Measurements from ENCODE around the gene ABCC1.
A peak's percentile ranks its signal among the peaks of the same experiment; 100 is the strongest.

Gene ABCC1

DNA sequence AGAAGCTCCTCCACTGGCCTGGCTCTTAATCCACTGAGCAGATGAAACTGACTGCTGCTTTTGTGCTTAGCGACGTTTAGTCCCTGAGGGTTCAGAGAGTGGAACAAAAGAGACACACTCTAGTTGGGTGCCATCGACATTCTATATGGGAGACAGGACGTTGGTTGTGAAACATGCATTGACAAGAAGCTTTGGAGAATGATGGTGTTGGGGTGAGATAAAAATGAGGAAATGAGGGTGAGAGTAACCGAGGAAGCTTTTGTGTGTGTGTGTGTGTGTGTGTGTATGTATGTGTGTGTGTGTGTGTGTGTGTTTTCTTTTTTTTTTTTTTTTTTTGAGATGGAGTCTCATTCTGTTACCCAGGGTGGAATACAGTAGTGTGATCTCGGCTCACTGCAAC lies 89.5 kb downstream of the ABCC1 start:
- Histone ChIP-seq H3K9me3 (ENCODE audit: insufficient read depth, low read length) (no peaks in the 10 kb centered on the region), H3K36me3 (ENCODE audit: insufficient read depth, insufficient read length, low read length) (peaks cover 73% of the 10 kb centered on the region), H3K4me3 (ENCODE audit: insufficient read length, low read depth) (no peak overlapping the region), H3K27me3 (ENCODE audit: insufficient read depth, insufficient read length) (no peaks in the 10 kb centered on the region), H3K9ac (ENCODE audit: insufficient read length, low read depth) (no peak overlapping the region), H3K4me1 (ENCODE audit: insufficient read depth, insufficient read length) (peaks cover 3% of the 10 kb centered on the region)
- TF ChIP-seq SUZ12 (IDR thresholded peaks at IDR 0.05; ENCODE audit: extremely low read depth, insufficient read depth, insufficient read length) (no peak), YY1 (IDR thresholded peaks at IDR 0.05; ENCODE audit: insufficient read depth, insufficient read length) (no peak), ZNF274 (IDR thresholded peaks at IDR 0.05; ENCODE audit: low read depth, low read length) (no peak)
- no peak for DNase-seq (ENCODE audit: low read depth, low spot score)

DNA sequence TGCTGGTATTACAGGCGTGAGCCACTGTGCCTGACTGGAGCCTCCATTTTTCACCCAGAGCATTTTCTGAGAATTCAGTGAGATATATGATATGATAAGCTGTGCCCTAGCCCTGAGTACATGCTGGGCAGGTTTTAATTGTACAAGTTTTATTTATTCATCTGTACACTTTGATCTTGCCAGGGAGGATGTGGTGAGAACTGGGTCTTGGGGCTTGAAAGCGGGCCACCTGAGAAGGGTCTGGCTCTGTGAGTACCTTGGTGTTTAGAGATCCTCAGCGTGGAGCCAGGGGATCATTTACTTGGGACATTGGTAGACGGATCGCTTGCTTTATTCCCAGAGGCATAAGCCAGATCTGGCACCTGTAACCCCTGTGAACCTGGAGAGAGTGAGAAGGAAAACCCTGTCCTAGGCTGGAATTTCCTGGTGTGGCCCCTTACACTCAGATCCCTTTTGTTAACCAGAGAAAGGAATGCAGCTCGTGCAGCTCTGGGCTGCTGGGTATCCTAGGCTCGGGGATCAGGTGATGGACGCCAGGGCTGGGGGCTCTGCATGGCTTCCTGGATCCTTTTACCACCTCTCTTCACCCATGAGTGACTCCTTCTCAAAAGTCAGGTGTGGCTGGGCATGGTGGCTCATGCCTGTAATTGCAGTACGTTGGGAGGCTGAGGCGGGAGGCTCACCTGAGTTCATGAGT lies 91.9 kb downstream of the ABCC1 start:
- H3K4me1 ChIP-seq (ENCODE audit: insufficient read depth, insufficient read length), result peaks cover 3% of the 10 kb centered on the region
- no peak for TF ChIP-seq SUZ12 (IDR thresholded peaks at IDR 0.05; ENCODE audit: extremely low read depth, insufficient read depth, insufficient read length)
- H3K27me3 ChIP-seq (ENCODE audit: insufficient read depth, insufficient read length), result no peaks in the 10 kb centered on the region
- no peak overlapping the region for H3K4me3 ChIP-seq (ENCODE audit: insufficient read length, low read depth)
- DNase-seq (ENCODE audit: low read depth, low spot score), result peak; percentile 66
- no peaks in the 10 kb centered on the region for H3K9me3 ChIP-seq (ENCODE audit: insufficient read depth, low read length)
- H3K9ac ChIP-seq (ENCODE audit: insufficient read length, low read depth), result peak overlapping the region; percentile 5
- peaks cover 74% of the 10 kb centered on the region for H3K36me3 ChIP-seq (ENCODE audit: insufficient read depth, insufficient read length, low read length)

DNA sequence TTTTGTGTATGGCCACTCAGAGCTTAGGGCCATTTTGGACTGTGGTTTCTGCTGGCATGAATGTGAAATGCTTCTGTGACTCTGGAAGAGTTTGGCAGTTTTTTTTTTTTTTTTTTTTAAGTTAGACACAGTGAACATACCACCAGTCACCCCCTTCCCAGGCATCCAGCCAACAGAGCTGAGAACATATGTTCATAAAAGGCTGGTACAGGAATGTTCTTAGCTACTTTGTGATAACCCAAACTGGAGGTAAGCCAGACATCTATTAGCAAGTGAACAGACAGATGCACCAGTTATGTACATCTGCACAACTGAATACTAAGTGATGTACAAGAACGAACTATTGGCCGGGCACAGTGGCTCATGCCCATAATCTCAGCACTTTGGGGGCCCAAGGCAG lies 92.7 kb downstream of the ABCC1 start:
- H3K27me3 ChIP-seq (ENCODE audit: insufficient read depth, insufficient read length), result no peaks in the 10 kb centered on the region
- DNase-seq (ENCODE audit: low read depth, low spot score), result no peak
- H3K36me3 ChIP-seq (ENCODE audit: insufficient read depth, insufficient read length, low read length), result peaks cover 75% of the 10 kb centered on the region

DNA sequence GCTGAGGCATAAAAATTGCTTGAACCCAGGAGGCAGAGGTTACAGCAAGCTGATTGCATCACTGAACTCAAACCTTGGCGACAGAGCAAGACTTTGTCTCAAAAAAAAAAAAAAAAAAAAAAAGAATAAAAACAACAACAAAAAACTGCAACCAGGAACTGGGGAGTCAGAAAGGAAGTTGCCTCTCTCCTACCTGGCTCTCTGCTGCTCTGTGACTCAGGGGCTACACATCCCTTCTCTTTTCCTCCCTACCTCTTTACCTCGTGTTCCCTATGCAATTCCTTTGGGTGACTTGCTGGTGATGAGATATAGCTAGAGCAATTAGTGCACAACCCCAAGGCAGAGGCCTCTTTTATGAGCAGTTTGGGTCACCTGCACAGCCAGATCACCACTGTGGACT lies 95.9 kb downstream of the ABCC1 start:
- no peak for DNase-seq (ENCODE audit: low read depth, low spot score)
- no peak overlapping the region for H3K4me3 ChIP-seq (ENCODE audit: insufficient read length, low read depth)
- TF ChIP-seq YY1 (IDR thresholded peaks at IDR 0.05; ENCODE audit: insufficient read depth, insufficient read length), result no peak
- TF ChIP-seq SUZ12 (IDR thresholded peaks at IDR 0.05; ENCODE audit: extremely low read depth, insufficient read depth, insufficient read length), result no peak
- TF ChIP-seq ZNF274 (IDR thresholded peaks at IDR 0.05; ENCODE audit: low read depth, low read length), result no peak
- H3K36me3 ChIP-seq (ENCODE audit: insufficient read depth, insufficient read length, low read length), result peaks cover 85% of the 10 kb centered on the region
- no peaks in the 10 kb centered on the region for H3K27me3 ChIP-seq (ENCODE audit: insufficient read depth, insufficient read length)
- H3K4me1 ChIP-seq (ENCODE audit: insufficient read depth, insufficient read length), result peaks cover 3% of the 10 kb centered on the region
- H3K9me3 ChIP-seq (ENCODE audit: insufficient read depth, low read length), result no peaks in the 10 kb centered on the region
- H3K9ac ChIP-seq (ENCODE audit: insufficient read length, low read depth), result no peak overlapping the region

More for the DNA sequence above, 92.7 kb downstream of the ABCC1 start:
- H3K9me3 ChIP-seq (ENCODE audit: insufficient read depth, low read length), result no peaks in the 10 kb centered on the region
- no peak overlapping the region for H3K9ac ChIP-seq (ENCODE audit: insufficient read length, low read depth)
- H3K4me3 ChIP-seq (ENCODE audit: insufficient read length, low read depth), result no peak overlapping the region
- no peak for TF ChIP-seq SUZ12 (IDR thresholded peaks at IDR 0.05; ENCODE audit: extremely low read depth, insufficient read depth, insufficient read length)
- TF ChIP-seq YY1 (IDR thresholded peaks at IDR 0.05; ENCODE audit: insufficient read depth, insufficient read length), result no peak
- TF ChIP-seq ZNF274 (IDR thresholded peaks at IDR 0.05; ENCODE audit: low read depth, low read length), result no peak
- peaks cover 3% of the 10 kb centered on the region for H3K4me1 ChIP-seq (ENCODE audit: insufficient read depth, insufficient read length)

DNA sequence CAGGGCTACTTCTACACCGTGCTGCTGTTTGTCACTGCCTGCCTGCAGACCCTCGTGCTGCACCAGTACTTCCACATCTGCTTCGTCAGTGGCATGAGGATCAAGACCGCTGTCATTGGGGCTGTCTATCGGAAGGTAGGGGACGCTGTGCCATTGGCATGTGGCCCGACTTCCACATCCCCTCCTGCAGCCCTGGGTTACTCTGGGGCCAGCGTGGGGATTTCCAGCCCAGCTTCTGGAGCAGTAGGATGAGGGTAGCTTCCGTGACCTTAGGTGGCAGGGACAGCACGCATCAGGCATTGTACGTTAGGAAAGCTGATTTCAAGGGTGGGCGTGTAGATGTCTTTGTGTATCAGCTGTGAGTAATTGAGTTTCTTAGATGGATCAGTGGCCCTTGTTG lies 96.5 kb downstream of the ABCC1 start:
- Histone ChIP-seq H3K4me3 (ENCODE audit: insufficient read length, low read depth) (no peak overlapping the region), H3K4me1 (ENCODE audit: insufficient read depth, insufficient read length) (peaks cover 3% of the 10 kb centered on the region), H3K27me3 (ENCODE audit: insufficient read depth, insufficient read length) (no peaks in the 10 kb centered on the region), H3K36me3 (ENCODE audit: insufficient read depth, insufficient read length, low read length) (peaks cover 83% of the 10 kb centered on the region), H3K9me3 (ENCODE audit: insufficient read depth, low read length) (no peaks in the 10 kb centered on the region), H3K9ac (ENCODE audit: insufficient read length, low read depth) (no peak overlapping the region)
- no peak for TF ChIP-seq YY1 (IDR thresholded peaks at IDR 0.05; ENCODE audit: insufficient read depth, insufficient read length)
- no peak for TF ChIP-seq ZNF274 (IDR thresholded peaks at IDR 0.05; ENCODE audit: low read depth, low read length)
- no peak for TF ChIP-seq SUZ12 (IDR thresholded peaks at IDR 0.05; ENCODE audit: extremely low read depth, insufficient read depth, insufficient read length)
- peak; percentile 66 for DNase-seq (ENCODE audit: low read depth, low spot score)

DNA sequence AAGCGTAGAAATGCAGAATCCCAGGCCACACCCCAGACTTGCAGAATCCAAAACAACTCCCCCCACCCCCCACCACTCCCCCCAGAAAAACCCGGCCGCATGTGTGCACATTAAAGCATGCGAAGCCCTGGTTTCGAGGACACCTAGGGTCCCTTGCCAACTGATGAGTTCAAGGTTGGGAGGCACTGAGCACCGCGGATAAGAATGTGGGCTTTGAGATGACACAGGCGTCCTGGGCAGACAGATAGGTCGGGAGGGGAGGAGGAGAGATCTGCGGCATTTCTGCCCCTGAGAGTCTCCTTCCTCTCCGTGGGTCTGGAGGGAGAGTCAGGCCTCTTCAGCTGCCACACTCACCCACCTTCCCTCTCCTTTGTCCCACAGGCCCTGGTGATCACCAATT lies 98.3 kb downstream of the ABCC1 start:
- Histone ChIP-seq H3K9me3 (ENCODE audit: insufficient read depth, low read length) (no peaks in the 10 kb centered on the region), H3K36me3 (ENCODE audit: insufficient read depth, insufficient read length, low read length) (peaks cover 80% of the 10 kb centered on the region), H3K27me3 (ENCODE audit: insufficient read depth, insufficient read length) (no peaks in the 10 kb centered on the region), H3K4me3 (ENCODE audit: insufficient read length, low read depth) (no peak overlapping the region), H3K4me1 (ENCODE audit: insufficient read depth, insufficient read length) (no peaks in the 10 kb centered on the region), H3K9ac (ENCODE audit: insufficient read length, low read depth) (no peak overlapping the region)
- DNase-seq (ENCODE audit: low read depth, low spot score), result no peak
- TF ChIP-seq SUZ12 (IDR thresholded peaks at IDR 0.05; ENCODE audit: extremely low read depth, insufficient read depth, insufficient read length), result no peak
- TF ChIP-seq ZNF274 (IDR thresholded peaks at IDR 0.05; ENCODE audit: low read depth, low read length), result no peak
- no peak for TF ChIP-seq YY1 (IDR thresholded peaks at IDR 0.05; ENCODE audit: insufficient read depth, insufficient read length)

DNA sequence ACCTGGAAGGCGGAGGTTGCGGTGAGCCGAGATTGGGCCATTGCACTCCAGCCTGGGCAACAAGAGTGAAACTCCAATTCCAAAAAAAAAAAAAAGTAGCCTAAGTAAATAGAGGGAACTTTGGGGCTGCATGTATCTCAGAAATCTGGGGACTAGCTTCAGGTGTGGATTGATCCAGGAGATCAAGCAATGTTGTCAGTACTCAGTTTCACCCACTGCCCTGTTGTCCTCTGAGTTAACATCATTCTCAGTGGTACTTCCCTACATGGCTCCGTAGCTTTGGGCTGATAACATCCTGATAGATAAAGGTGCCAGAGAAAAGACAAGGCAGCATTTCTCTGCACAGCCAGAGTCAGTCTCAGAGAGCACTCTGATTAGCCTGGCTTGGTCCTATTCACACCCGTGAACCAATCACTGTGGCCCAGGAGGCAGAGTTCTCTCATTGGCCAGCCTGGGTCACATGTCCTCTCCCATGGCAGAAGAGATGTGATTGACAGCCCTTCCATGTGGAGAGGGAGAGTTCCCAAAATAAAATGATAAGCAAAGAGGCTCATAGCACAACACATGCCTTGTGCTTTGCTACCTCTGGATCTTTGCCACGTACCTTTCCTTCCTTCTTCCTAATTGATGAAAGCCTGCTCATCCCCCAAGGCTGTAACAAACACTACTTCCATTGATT lies 99.6 kb downstream of the ABCC1 start:
- Histone ChIP-seq H3K9ac (ENCODE audit: insufficient read length, low read depth) (no peak overlapping the region), H3K27me3 (ENCODE audit: insufficient read depth, insufficient read length) (no peaks in the 10 kb centered on the region), H3K36me3 (ENCODE audit: insufficient read depth, insufficient read length, low read length) (peaks cover 81% of the 10 kb centered on the region), H3K9me3 (ENCODE audit: insufficient read depth, low read length) (no peaks in the 10 kb centered on the region), H3K4me3 (ENCODE audit: insufficient read length, low read depth) (no peak overlapping the region), H3K4me1 (ENCODE audit: insufficient read depth, insufficient read length) (no peaks in the 10 kb centered on the region)
- TF ChIP-seq YY1 (IDR thresholded peaks at IDR 0.05; ENCODE audit: insufficient read depth, insufficient read length) (no peak), SUZ12 (IDR thresholded peaks at IDR 0.05; ENCODE audit: extremely low read depth, insufficient read depth, insufficient read length) (no peak), ZNF274 (IDR thresholded peaks at IDR 0.05; ENCODE audit: low read depth, low read length) (no peak)
- no peak for DNase-seq (ENCODE audit: low read depth, low spot score)

Measured in NT2/D1 (cell line).